HepG2 (cell line): Measurements from ENCODE around the gene SOAT2. TPM values are rescaled to one million over a fixed set of nuclear protein-coding genes. Genes with fewer than 3 reads are reported as not detected.

Experiments used
- ATF2 ChIP-seq: sonication (generic); formaldehyde crosslinking; IDR thresholded peaks from 2 replicates; pipeline ENCODE4 v1.4.0; 2020; ENCODE audit warnings: missing genetic modification reagents
- CBX5 ChIP-seq: sonication (generic); formaldehyde crosslinking; IDR thresholded peaks from 2 replicates; pipeline ENCODE4 v1.4.0; 2020; ENCODE audit warnings: missing genetic modification reagents, borderline replicate concordance
- GPBP1L1 ChIP-seq: sonication (generic); formaldehyde crosslinking; IDR thresholded peaks from 2 replicates; pipeline ENCODE4 v1.5.0; 2020; ENCODE audit warnings: mild to moderate bottlenecking, missing genetic modification reagents
- HINFP ChIP-seq: sonication (generic); formaldehyde crosslinking; IDR thresholded peaks from 2 replicates; pipeline ENCODE4 v1.4.0; 2020; ENCODE audit warnings: low read depth, mild to moderate bottlenecking, missing genetic modification reagents
- HOXD1 ChIP-seq: sonication (generic); formaldehyde crosslinking; IDR thresholded peaks from 2 replicates; pipeline ENCODE4 v1.5.0; 2020; ENCODE audit warnings: missing genetic modification reagents
- KDM2A ChIP-seq: sonication (generic); formaldehyde crosslinking; IDR thresholded peaks from 2 replicates; pipeline ENCODE4 v1.4.0; 2020; ENCODE audit warnings: low read depth, missing genetic modification reagents, borderline replicate concordance
- NCOA2 ChIP-seq: sonication (generic); formaldehyde crosslinking; IDR thresholded peaks from 2 replicates; pipeline ENCODE4 v1.8.0; 2022; ENCODE audit warnings: inconsistent platforms
- STAG1 ChIP-seq: sonication (generic); formaldehyde crosslinking; IDR thresholded peaks from 2 replicates; pipeline ENCODE4 v1.4.0; 2020; ENCODE audit warnings: missing genetic modification reagents
- ZBTB7B ChIP-seq: sonication (generic); formaldehyde crosslinking; IDR thresholded peaks from 2 replicates; pipeline ENCODE4 v1.4.0; 2020; ENCODE audit warnings: missing genetic modification reagents
- ZFX ChIP-seq: sonication (generic); formaldehyde crosslinking; IDR thresholded peaks from 2 replicates; pipeline ENCODE4 v1.4.0; 2020; ENCODE audit warnings: mild to moderate bottlenecking, low read depth, missing genetic modification reagents, moderate library complexity
- ZNF558 ChIP-seq: sonication (generic); formaldehyde crosslinking; IDR thresholded peaks from 2 replicates; pipeline ENCODE4 v1.9.0; 2022; ENCODE audit warnings: mild to moderate bottlenecking, missing genetic modification reagents, borderline replicate concordance
- polyA plus RNA-seq, 8 experiments: library from polyadenylated mRNA; depleted of rRNA in 3 of 8; stranded (reverse) in 7 of 8; unstranded in 1 of 8; fragments of >200 nt; fragmentation: Illumina TruSeq in 4 of 8; extraction: Trizol in 4 of 8; gene quantifications; 2 replicates each; pipeline versions ENCODE4 v1.2.1 to v1.2.3, GENCODE V29; 2011 to 2016; ENCODE audit warnings: low read depth in 4 of 8, missing spikeins in 1 of 8, mixed read lengths in 1 of 8; ENCODE audit not compliant: insufficient read depth in 1 of 8
- total RNA-seq, 5 experiments: library from RNA; depleted of rRNA; stranded (reverse); fragments of >200 nt; fragmentation: Illumina TruSeq; extraction: Trizol; gene quantifications; 2 replicates each; pipeline ENCODE4 v1.2.3, GENCODE V29; 2016; ENCODE audit warnings: low read depth in 1 of 5
- TF ChIP-seq, protein P1 (sequence below): sonication (generic); formaldehyde crosslinking; IDR thresholded peaks from 2 replicates; pipeline ENCODE4 v1.5.1; 2020; ENCODE audit warnings: missing genetic modification reagents, mild to moderate bottlenecking, borderline replicate concordance
- TF ChIP-seq, protein P2 (sequence below): sonication (generic); formaldehyde crosslinking; IDR thresholded peaks from 2 replicates; pipeline ENCODE4 v1.5.0; 2020; ENCODE audit warnings: mild to moderate bottlenecking, missing genetic modification reagents, borderline replicate concordance
- TF ChIP-seq, protein P3 (sequence below): sonication (generic); formaldehyde crosslinking; IDR thresholded peaks from 2 replicates; pipeline ENCODE4 v1.4.0; 2020; ENCODE audit warnings: mild to moderate bottlenecking, missing genetic modification reagents, borderline replicate concordance

SOAT2 gene
- total and polyA plus RNA-seq, 2 of the 13 experiments (the other 11 are each of a cell fraction or from before 2014, with no cell fraction given) = 14.9 to 108 TPM

GRCh38 chr12:53159195-53159839 lies 56.0 kb downstream of the SOAT2 start (continued):
- TF ChIP-seq GPBP1L1 (CRISPR knock-in tag) (no peak), ATF2 (CRISPR knock-in tag) (0 out of 2 replicates have a peak, but pooled peaks have one; percentile 60), KDM2A (peak; percentile 63; the same call in 1 of the 2 replicates), ZBTB7B (CRISPR knock-in tag) (peak; percentile 51; the same call in 1 of the 2 replicates), HOXD1 (CRISPR knock-in tag) (no peak), HINFP (CRISPR knock-in tag) (peak; percentile 81; the same call in 1 of the 2 replicates), NCOA2 (CRISPR knock-in tag) (0 out of 2 replicates have a peak, but pooled peaks have one; percentile 21), STAG1 (CRISPR knock-in tag) (peak; percentile 88), CBX5 (CRISPR knock-in tag) (peak; percentile 68; the same call in 1 of the 2 replicates), ZNF558 (CRISPR knock-in tag) (no peak), ZFX (CRISPR knock-in tag) (peak; percentile 45)
- TF ChIP-seq, protein P1, sequence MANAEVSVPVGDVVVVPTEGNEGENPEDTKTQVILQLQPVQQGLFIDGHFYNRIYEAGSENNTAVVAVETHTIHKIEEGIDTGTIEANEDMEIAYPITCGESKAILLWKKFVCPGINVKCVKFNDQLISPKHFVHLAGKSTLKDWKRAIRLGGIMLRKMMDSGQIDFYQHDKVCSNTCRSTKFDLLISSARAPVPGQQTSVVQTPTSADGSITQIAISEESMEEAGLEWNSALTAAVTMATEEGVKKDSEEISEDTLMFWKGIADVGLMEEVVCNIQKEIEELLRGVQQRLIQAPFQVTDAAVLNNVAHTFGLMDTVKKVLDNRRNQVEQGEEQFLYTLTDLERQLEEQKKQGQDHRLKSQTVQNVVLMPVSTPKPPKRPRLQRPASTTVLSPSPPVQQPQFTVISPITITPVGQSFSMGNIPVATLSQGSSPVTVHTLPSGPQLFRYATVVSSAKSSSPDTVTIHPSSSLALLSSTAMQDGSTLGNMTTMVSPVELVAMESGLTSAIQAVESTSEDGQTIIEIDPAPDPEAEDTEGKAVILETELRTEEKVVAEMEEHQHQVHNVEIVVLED (CRISPR knock-in tag) = peak; percentile 16; the same call in 1 of the 2 replicates
- TF ChIP-seq, protein P2, sequence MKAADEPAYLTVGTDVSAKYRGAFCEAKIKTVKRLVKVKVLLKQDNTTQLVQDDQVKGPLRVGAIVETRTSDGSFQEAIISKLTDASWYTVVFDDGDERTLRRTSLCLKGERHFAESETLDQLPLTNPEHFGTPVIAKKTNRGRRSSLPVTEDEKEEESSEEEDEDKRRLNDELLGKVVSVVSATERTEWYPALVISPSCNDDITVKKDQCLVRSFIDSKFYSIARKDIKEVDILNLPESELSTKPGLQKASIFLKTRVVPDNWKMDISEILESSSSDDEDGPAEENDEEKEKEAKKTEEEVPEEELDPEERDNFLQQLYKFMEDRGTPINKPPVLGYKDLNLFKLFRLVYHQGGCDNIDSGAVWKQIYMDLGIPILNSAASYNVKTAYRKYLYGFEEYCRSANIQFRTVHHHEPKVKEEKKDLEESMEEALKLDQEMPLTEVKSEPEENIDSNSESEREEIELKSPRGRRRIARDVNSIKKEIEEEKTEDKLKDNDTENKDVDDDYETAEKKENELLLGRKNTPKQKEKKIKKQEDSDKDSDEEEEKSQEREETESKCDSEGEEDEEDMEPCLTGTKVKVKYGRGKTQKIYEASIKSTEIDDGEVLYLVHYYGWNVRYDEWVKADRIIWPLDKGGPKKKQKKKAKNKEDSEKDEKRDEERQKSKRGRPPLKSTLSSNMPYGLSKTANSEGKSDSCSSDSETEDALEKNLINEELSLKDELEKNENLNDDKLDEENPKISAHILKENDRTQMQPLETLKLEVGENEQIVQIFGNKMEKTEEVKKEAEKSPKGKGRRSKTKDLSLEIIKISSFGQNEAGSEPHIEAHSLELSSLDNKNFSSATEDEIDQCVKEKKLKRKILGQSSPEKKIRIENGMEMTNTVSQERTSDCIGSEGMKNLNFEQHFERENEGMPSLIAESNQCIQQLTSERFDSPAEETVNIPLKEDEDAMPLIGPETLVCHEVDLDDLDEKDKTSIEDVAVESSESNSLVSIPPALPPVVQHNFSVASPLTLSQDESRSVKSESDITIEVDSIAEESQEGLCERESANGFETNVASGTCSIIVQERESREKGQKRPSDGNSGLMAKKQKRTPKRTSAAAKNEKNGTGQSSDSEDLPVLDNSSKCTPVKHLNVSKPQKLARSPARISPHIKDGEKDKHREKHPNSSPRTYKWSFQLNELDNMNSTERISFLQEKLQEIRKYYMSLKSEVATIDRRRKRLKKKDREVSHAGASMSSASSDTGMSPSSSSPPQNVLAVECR (CRISPR knock-in tag) = peak; percentile 59; the same call in 1 of the 2 replicates
- TF ChIP-seq, protein P3, sequence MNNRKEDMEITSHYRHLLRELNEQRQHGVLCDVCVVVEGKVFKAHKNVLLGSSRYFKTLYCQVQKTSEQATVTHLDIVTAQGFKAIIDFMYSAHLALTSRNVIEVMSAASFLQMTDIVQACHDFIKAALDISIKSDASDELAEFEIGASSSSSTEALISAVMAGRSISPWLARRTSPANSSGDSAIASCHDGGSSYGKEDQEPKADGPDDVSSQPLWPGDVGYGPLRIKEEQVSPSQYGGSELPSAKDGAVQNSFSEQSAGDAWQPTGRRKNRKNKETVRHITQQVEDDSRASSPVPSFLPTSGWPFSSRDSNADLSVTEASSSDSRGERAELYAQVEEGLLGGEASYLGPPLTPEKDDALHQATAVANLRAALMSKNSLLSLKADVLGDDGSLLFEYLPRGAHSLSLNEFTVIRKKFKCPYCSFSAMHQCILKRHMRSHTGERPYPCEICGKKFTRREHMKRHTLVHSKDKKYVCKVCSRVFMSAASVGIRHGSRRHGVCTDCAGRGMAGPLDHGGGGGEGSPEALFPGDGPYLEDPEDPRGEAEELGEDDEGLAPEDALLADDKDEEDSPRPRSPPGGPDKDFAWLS (CRISPR knock-in tag) = 0 out of 2 replicates have a peak, but pooled peaks have one; percentile 39
